ENCODE results near the gene FBXO28.

Gene FBXO28

GRCh38 chr1:224141693-224142092 lies 27.8 kb downstream of the FBXO28 start:
- in situ Hi-C loops (cut with HindIII; ENCODE audit: low sequenced_read_pairs): no loop called here

GRCh38 chr1:224149709-224150108 lies 35.8 kb downstream of the FBXO28 start:
- in situ Hi-C loops (cut with HindIII; ENCODE audit: low sequenced_read_pairs): loop anchor here (5.0 kb wide), 2 partner anchors 52 to 83 kb away; no protein-coding TSS in a partner anchor

GRCh38 chr1:224151117-224151516 lies 37.2 kb downstream of the FBXO28 start:
- in situ Hi-C loops (cut with HindIII; ENCODE audit: low sequenced_read_pairs): loop anchor here (5.0 kb wide), 2 partner anchors 54 to 81 kb away; no protein-coding TSS in a partner anchor

GRCh38 chr1:224157316-224157715 lies 43.4 kb downstream of the FBXO28 start:
- in situ Hi-C loops (cut with HindIII; ENCODE audit: low sequenced_read_pairs): loop anchor here (5.0 kb wide), 1 partner anchor 215 kb away; no protein-coding TSS in a partner anchor

GRCh38 chr1:224159541-224159940 lies 45.6 kb downstream of the FBXO28 start:
- in situ Hi-C loops (cut with HindIII; ENCODE audit: low sequenced_read_pairs): loop anchor here (5.0 kb wide), 1 partner anchor 213 kb away; no protein-coding TSS in a partner anchor

- in situ Hi-C loops (cut with HindIII; ENCODE audit: low sequenced_read_pairs): no loop called here
These were observed 46.3 kb downstream of the FBXO28 start for GRCh38 chr1:224160171-224160682.

- in situ Hi-C loops (cut with HindIII; ENCODE audit: low sequenced_read_pairs): no loop called here
These were observed 48.9 kb downstream of the FBXO28 start for GRCh38 chr1:224162768-224163167.

GRCh38 chr1:224163311-224163710 lies 49.4 kb downstream of the FBXO28 start:
- in situ Hi-C loops (cut with HindIII; ENCODE audit: low sequenced_read_pairs): no loop called here

- in situ Hi-C loops (cut with HindIII; ENCODE audit: low sequenced_read_pairs): loop anchor here (5.0 kb wide), 1 partner anchor 118 kb away; no protein-coding TSS in a partner anchor
These were observed 55.0 kb downstream of the FBXO28 start for GRCh38 chr1:224168859-224169380.

- in situ Hi-C loops (cut with HindIII; ENCODE audit: low sequenced_read_pairs): loop anchor here (5.0 kb wide), 1 partner anchor 118 kb away; no protein-coding TSS in a partner anchor
These were observed 55.9 kb downstream of the FBXO28 start for GRCh38 chr1:224169718-224170270.

- in situ Hi-C loops (cut with HindIII; ENCODE audit: low sequenced_read_pairs): no loop called here
These were observed 56.4 kb downstream of the FBXO28 start for GRCh38 chr1:224170343-224170742.

GRCh38 chr1:224170748-224171478 lies 57.0 kb downstream of the FBXO28 start:
- in situ Hi-C loops (cut with HindIII; ENCODE audit: low sequenced_read_pairs): no loop called here

GRCh38 chr1:224172229-224172628 lies 58.3 kb downstream of the FBXO28 start:
- in situ Hi-C loops (cut with HindIII; ENCODE audit: low sequenced_read_pairs): no loop called here

GRCh38 chr1:224173523-224173922 lies 59.6 kb downstream of the FBXO28 start:
- in situ Hi-C loops (cut with HindIII; ENCODE audit: low sequenced_read_pairs): no loop called here

- in situ Hi-C loops (cut with HindIII; ENCODE audit: low sequenced_read_pairs): no loop called here
These were observed 61.7 kb downstream of the FBXO28 start for GRCh38 chr1:224175617-224176016.

- in situ Hi-C loops (cut with HindIII; ENCODE audit: low sequenced_read_pairs): no loop called here
These were observed 63.6 kb downstream of the FBXO28 start for GRCh38 chr1:224177356-224177999.

- in situ Hi-C loops (cut with HindIII; ENCODE audit: low sequenced_read_pairs): no loop called here
These were observed 65.0 kb downstream of the FBXO28 start for GRCh38 chr1:224178894-224179293.

- in situ Hi-C loops (cut with HindIII; ENCODE audit: low sequenced_read_pairs): no loop called here
These were observed 67.0 kb downstream of the FBXO28 start for GRCh38 chr1:224180783-224181452.

- in situ Hi-C loops (cut with HindIII; ENCODE audit: low sequenced_read_pairs): no loop called here
These were observed 67.5 kb downstream of the FBXO28 start for GRCh38 chr1:224181453-224181810.

- in situ Hi-C loops (cut with HindIII; ENCODE audit: low sequenced_read_pairs): no loop called here
These were observed 68.3 kb downstream of the FBXO28 start for GRCh38 chr1:224182057-224182865.

All from endothelial cell of hepatic sinusoid (primary cell).